Omental fat pad (tissue), 4 donors: ENCODE measurements around the gene TTC3. TPM values are rescaled to one million over a fixed set of nuclear protein-coding genes. Genes with fewer than 3 reads are reported as not detected.

Experiments used
- ATAC-seq: fragments of 150-250 bp; one replicate; pipeline ENCODE4 v1.9.1; 2016; ENCODE audit warnings: mild to moderate bottlenecking, moderate library complexity; ENCODE audit not compliant: low FRiP score
- DNase-seq: peaks from one replicate; pipeline ENCODE4 v3.0.0-alpha.2; 2019; ENCODE audit warnings: low spot score
- total RNA-seq, 4 donors: library from RNA; depleted of rRNA; stranded (reverse); fragments of >200 nt; gene quantifications; one replicate each; pipeline ENCODE4 v1.1.0, GENCODE V29; 2016
- TF ChIP-seq, protein P1 (sequence below), 3 donors: fragments of 450-650 bp; IDR thresholded peaks; one replicate each; pipeline ENCODE4 v1.5.1; 2016 to 2017; ENCODE audit warnings: antibody characterized with exemption in 3 of 3, mild to moderate bottlenecking in 3 of 3, moderate library complexity in 2 of 3

Gene TTC3
- total RNA-seq, 4 donors from 2014 or later, result 95.4 to 241 (median 148) TPM

DNA sequence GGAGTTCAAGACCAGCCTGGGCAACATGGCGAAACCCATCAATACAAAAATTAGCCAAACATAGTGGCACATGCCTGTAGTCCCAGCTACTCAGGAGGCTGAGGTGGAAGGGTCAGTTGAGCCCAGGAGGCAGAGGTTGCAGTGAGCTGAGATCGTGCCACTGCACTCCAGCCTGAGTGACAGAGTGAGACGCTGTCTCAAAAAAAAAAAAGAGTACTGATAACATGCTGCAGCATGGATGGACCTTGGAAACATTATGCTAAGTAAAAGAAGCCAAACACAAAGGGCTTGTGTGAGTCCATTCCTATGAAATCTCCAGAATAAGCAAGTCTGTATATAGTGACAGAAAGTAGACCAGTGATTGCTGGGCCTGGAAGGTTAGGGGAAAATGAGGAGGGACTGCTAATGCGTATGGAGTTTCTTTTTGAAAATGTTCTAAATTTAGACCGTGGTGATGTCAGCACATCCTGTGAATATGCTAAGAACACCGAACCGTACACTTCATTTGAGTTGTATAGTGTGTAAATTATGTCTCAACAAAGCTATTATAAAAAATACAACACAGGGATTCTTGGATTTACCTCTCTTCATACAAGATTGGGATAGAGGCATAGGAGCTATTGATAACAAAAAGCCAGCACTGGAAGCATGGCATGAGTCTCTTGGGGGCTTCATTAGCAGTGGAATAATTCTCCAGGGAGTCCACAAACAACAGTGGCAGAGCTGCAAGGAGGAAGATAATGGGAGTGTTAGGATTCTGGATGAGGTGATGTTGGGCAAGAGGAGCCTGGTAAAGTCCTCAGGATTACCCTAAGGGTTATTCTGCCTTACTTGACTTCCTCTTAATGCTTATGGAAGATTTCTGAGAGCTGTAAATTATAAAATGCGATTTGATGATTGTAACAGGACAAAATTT, 73.5 kb downstream of the TTC3 start:
- TF ChIP-seq, protein P1, sequence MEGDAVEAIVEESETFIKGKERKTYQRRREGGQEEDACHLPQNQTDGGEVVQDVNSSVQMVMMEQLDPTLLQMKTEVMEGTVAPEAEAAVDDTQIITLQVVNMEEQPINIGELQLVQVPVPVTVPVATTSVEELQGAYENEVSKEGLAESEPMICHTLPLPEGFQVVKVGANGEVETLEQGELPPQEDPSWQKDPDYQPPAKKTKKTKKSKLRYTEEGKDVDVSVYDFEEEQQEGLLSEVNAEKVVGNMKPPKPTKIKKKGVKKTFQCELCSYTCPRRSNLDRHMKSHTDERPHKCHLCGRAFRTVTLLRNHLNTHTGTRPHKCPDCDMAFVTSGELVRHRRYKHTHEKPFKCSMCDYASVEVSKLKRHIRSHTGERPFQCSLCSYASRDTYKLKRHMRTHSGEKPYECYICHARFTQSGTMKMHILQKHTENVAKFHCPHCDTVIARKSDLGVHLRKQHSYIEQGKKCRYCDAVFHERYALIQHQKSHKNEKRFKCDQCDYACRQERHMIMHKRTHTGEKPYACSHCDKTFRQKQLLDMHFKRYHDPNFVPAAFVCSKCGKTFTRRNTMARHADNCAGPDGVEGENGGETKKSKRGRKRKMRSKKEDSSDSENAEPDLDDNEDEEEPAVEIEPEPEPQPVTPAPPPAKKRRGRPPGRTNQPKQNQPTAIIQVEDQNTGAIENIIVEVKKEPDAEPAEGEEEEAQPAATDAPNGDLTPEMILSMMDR (IDR thresholded peaks at IDR 0.05), result no peak
- no peak for DNase-seq
- no peak for ATAC-seq

DNA sequence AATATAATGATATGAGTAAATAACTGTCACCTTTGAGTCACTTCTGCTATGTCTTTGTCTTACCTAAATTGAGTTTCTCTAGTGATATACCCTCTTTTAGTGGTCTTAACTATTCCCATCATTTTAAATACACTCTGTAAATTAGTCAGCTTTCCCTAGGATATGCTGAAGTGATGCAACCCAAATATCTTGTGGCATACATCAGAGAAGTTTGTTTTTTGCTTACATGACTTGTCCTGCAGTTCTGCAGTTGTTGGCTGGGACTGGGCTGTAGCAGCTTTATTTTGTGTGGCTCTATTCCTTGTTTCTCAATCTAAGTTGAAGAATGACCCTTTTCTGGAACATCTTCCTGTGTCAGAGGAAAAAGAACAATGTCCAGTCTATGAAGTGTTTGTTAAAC, 76.4 kb downstream of the TTC3 start:
- TF ChIP-seq, protein P1 (IDR thresholded peaks at IDR 0.05), result no peak

DNA sequence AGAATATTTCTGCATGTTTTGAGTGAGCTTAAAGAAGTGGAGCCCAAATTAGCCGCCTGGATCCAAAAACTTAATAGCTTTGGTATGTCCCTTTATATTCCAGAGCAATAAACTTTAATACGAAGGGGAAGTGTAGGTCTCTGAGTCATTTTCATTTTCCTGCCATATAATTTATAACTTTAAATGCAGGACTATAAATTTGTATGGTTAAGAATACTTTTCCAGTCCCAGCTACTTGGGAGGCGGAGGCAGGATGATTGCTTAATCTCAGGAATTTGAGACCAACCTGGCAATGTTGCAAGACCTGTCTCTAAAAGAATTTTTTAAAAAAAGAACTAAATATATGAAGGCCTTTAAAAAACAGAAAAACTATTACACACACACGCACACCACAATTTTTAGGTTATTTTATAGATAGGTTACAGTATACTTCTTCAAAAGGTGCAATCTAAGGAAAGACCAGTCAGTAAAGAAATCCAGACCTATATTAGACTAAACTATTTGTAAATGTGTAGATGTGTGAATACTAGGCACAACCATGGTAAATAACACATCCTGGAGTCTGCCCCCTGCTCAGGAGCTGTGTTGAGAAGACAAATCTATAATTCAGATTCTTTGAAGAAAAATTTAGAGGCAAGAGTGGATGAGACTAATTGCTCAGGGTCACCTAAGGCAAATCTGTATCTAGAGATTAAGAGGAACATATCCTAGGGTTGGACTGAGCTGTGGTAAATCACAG, 80.3 kb downstream of the TTC3 start:
- TF ChIP-seq, protein P1 (IDR thresholded peaks at IDR 0.05), result no peak
- DNase-seq, result no peak
- peak; percentile 34 for ATAC-seq

More for the DNA sequence above, 76.4 kb downstream of the TTC3 start:
- ATAC-seq (no peak), DNase-seq (no peak)

DNA sequence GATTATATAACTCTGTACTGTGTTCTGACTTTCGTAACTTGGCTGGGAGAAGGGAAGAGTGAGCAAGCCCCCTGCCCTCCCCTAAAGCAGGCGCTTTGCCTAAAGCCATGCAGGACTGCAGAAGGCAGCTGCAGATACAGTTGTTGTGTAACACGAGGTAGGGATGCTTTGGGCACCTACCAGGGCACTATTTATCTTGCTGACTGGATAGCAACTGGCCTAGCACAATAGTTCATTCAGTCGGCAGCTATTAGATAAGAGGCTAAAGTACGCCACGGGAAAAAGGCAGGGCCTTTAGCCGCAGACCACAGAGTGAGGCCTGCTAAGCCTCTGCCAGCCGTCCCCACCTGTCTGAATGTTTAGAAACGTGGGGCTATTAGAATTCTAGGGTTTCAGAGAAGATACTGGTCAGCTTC, 80.9 kb downstream of the TTC3 start:
- TF ChIP-seq, protein P1 (IDR thresholded peaks at IDR 0.05), result no peak
- ATAC-seq (peak; percentile 94), DNase-seq (no peak)

DNA sequence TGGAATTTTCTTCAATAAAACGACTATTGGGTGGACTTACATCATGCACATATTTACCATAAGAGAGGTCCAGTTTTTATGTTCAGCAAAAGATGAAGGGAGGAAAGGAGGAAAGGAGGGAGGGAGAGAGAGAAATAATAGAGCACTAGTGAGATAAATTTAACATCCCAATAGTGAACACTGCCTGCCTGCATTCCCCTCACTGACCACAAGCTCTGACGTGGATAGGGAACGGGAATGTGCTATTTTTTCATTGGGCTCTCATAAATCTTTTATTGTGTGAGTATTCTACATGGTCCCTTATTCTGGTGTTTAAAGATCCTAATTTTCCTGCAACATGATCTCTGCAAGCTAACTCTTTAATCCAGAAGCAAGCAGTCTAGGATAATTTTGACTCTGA, 82.1 kb downstream of the TTC3 start:
- no peak for DNase-seq
- TF ChIP-seq, protein P1 (IDR thresholded peaks at IDR 0.05), result no peak
- no peak for ATAC-seq

DNA sequence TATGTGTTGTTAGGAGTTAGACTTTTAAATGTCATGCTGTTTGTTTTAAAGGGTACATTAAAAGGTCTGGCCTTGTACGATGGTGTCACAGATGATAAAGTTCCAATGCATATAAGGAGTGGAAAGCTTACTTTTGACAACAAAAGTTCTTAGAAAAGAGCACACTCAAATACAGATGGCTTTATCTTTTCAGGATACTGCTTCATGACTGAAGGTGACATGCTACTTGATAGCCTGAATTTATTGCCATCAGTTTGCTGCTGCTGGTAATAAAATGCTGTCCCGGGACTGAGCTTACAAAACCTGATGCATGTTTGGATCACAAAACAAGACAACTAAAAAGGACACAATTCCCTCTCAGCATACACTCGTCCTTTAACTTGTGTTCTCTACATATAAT, 84.9 kb downstream of the TTC3 start:
- TF ChIP-seq, protein P1 (IDR thresholded peaks at IDR 0.05), result no peak
- ATAC-seq, result no peak
- no peak for DNase-seq
